Liver (tissue), 9 donors: ENCODE results near the gene LEKR1. TPM values are rescaled to one million over a fixed set of nuclear protein-coding genes. Genes with fewer than 3 reads are reported as not detected.
"Not testable (repeated sequence)": the region's sequence is repeated elsewhere in the genome, so short reads cannot be mapped to it uniquely, and the experiment has no call there.

Source experiments
- DNase-seq: peaks from one replicate; pipeline ENCODE4 v3.0.0-alpha.2; 2017; ENCODE audit warnings: low spot score
- H3K27ac ChIP-seq, 2 donors: one replicate each; pipeline ENCODE4 v1.7.0; 2013; ENCODE audit warnings: inconsistent platforms in 2 of 2, low read length in 2 of 2, control low read depth in 1 of 2, low read depth in 1 of 2, mild to moderate bottlenecking in 1 of 2
- H3K27me3 ChIP-seq, 4 donors: one replicate each; pipeline versions ENCODE4 v1.6.1 to v1.7.0; 2013; ENCODE audit warnings: low read length in 3 of 4, inconsistent platforms in 1 of 4, mild to moderate bottlenecking in 1 of 4, moderate library complexity in 1 of 4; ENCODE audit not compliant: control insufficient read depth in 4 of 4, insufficient read depth in 4 of 4
- H3K36me3 ChIP-seq, 4 donors: one replicate each; pipeline versions ENCODE4 v1.6.1 to v1.7.0; 2013; ENCODE audit warnings: low read length in 3 of 4, mild to moderate bottlenecking in 3 of 4, low read depth in 1 of 4, moderate library complexity in 1 of 4; ENCODE audit not compliant: control insufficient read depth in 4 of 4, insufficient read depth in 3 of 4
- H3K4me1 ChIP-seq, 4 donors: one replicate each; pipeline versions ENCODE4 v1.6.1 to v1.7.0; 2013; ENCODE audit warnings: low read length in 3 of 4, mild to moderate bottlenecking in 3 of 4, moderate library complexity in 1 of 4; ENCODE audit not compliant: control insufficient read depth in 4 of 4, insufficient read depth in 4 of 4
- H3K4me3 ChIP-seq, 3 donors: one replicate each; pipeline versions ENCODE4 v1.6.1 to v1.7.0; 2013; ENCODE audit warnings: low read length in 3 of 3, control low read depth in 1 of 3, low read depth in 1 of 3, mild to moderate bottlenecking in 1 of 3
- H3K9ac ChIP-seq, 2 donors: one replicate each; pipeline ENCODE4 v1.7.0; 2013; ENCODE audit warnings: low read length in 2 of 2, mild to moderate bottlenecking in 2 of 2, moderate library complexity in 2 of 2, control low read depth in 1 of 2, low read depth in 1 of 2
- H3K9me3 ChIP-seq, 4 donors: one replicate each; pipeline versions ENCODE4 v1.6.1 to v1.7.0; 2013; ENCODE audit warnings: low read length in 3 of 4; ENCODE audit not compliant: control insufficient read depth in 4 of 4
- EGR1 ChIP-seq, 2 donors: IDR thresholded peaks; 2 replicates each; pipeline ENCODE4 v1.6.1; 2016 to 2018; ENCODE audit warnings: antibody characterized with exemption in 2 of 2, low read depth in 2 of 2
- FOXA2 ChIP-seq: IDR thresholded peaks from 2 replicates; pipeline ENCODE4 v1.6.1; 2016; ENCODE audit warnings: antibody characterized with exemption
- GABPA ChIP-seq, 2 donors: IDR thresholded peaks in 1 of 2; conservative IDR thresholded peaks in 1 of 2; 2 replicates each; pipeline ENCODE4 v1.6.1; 2016; ENCODE audit warnings: antibody characterized with exemption in 2 of 2, mild to moderate bottlenecking in 1 of 2, moderate library complexity in 1 of 2
- HNF4A ChIP-seq, 2 donors: conservative IDR thresholded peaks; 2 replicates each; pipeline ENCODE4 v1.6.1; 2016; ENCODE audit warnings: antibody characterized with exemption in 2 of 2, mild to moderate bottlenecking in 2 of 2
- HNF4G ChIP-seq: IDR thresholded peaks from 2 replicates; pipeline ENCODE4 v1.6.1; 2016; ENCODE audit warnings: antibody characterized with exemption
- MAX ChIP-seq: IDR thresholded peaks from 2 replicates; pipeline ENCODE4 v1.6.1; 2016; ENCODE audit warnings: antibody characterized with exemption
- NR2F2 ChIP-seq: IDR thresholded peaks from 2 replicates; pipeline ENCODE4 v1.6.1; 2016; ENCODE audit warnings: antibody characterized with exemption
- RXRA ChIP-seq, 2 donors: IDR thresholded peaks; 2 replicates each; pipeline ENCODE4 v1.6.1; 2017 to 2018; ENCODE audit warnings: antibody characterized with exemption in 2 of 2, mild to moderate bottlenecking in 1 of 2
- SP1 ChIP-seq: IDR thresholded peaks from 2 replicates; pipeline ENCODE4 v1.6.1; 2018; ENCODE audit warnings: antibody characterized with exemption, mild to moderate bottlenecking
- YY1 ChIP-seq: IDR thresholded peaks from 2 replicates; pipeline ENCODE4 v1.6.1; 2016; ENCODE audit warnings: antibody characterized with exemption, mild to moderate bottlenecking
- WGBS: extraction: QIAGEN DNeasy Blood & Tissue Kit; methylation state at CpG from one replicate; pipeline ENCODE4 v1.1.7; 2013; 5-methylcytosine and 5-hydroxymethylcytosine counted together
- polyA plus RNA-seq, 2 donors: library from polyadenylated mRNA; stranded (reverse) in 1 of 2; unstranded in 1 of 2; fragments of 200-250 nt in 1 of 2; fragments of >200 nt in 1 of 2; fragmentation: Nextera tagmentation in 1 of 2; extraction: Ambion mirVana in 1 of 2; gene quantifications; one replicate each; pipeline versions ENCODE4 v1.2.1 to v1.2.3, GENCODE V29; 2013 to 2015
- total RNA-seq, 2 donors: library from RNA; depleted of rRNA; stranded (reverse); fragments of >200 nt; gene quantifications; one replicate each; pipeline ENCODE4 v1.2.3, GENCODE V29; 2014
- donor health status: healthy.
- donor health status: healthy.
- donor health status: healthy.
- donor health status: healthy.
- donor health status: healthy.

Gene LEKR1
- total and polyA plus RNA-seq, 4 donors = 0.19 to 0.72 (median 0.44) TPM

GRCh38 chr3:156908398-156908797, 82.2 kb downstream of the LEKR1 start:
- Histone ChIP-seq H3K9ac (no peak overlapping the region), H3K27ac (no peak overlapping the region), H3K9me3 (no peaks in the 10 kb centered on the region), H3K4me3 (no peak overlapping the region), H3K36me3 (no peaks in the 10 kb centered on the region), H3K27me3 (no peaks in the 10 kb centered on the region), H3K4me1 (no peaks in the 10 kb centered on the region)
- TF ChIP-seq RXRA (IDR thresholded peaks at IDR 0.05) (peak in 1 of 2 donors; percentile 13), EGR1 (IDR thresholded peaks at IDR 0.05; ENCODE audit: low read depth in 2 of 2) (no peak), NR2F2 (peak; percentile 78)
- WGBS = 86% methylated on average over 1 of the region's 1 CpG
- DNase-seq = no peak

- H3K36me3 ChIP-seq = no peaks in the 10 kb centered on the region
- TF ChIP-seq YY1 (no peak), EGR1 (IDR thresholded peaks at IDR 0.05; ENCODE audit: low read depth in 2 of 2) (no peak), GABPA (IDR thresholded peaks at IDR 0.05 in 1 of 2, conservative IDR thresholded peaks at IDR 0.05 in 1 of 2) (no peak), FOXA2 (no peak), SP1 (no peak)
These were observed 83.9 kb downstream of the LEKR1 start for GRCh38 chr3:156910022-156910421.

GRCh38 chr3:156910831-156911230, 84.7 kb downstream of the LEKR1 start:
- not testable (repeated sequence) for H3K4me1 ChIP-seq, H3K27ac ChIP-seq, DNase-seq, H3K9me3 ChIP-seq, H3K36me3 ChIP-seq, H3K27me3 ChIP-seq, H3K9ac ChIP-seq, H3K4me3 ChIP-seq
- WGBS = 78% methylated on average over 2 of the region's 2 CpGs

More at GRCh38 chr3:156910022-156910421, 83.9 kb downstream of the LEKR1 start:
- no peaks in the 10 kb centered on the region for H3K4me1 ChIP-seq
- no peaks in the 10 kb centered on the region for H3K9me3 ChIP-seq
- H3K4me3 ChIP-seq = no peak overlapping the region
- DNase-seq = no peak
- no peak overlapping the region for H3K9ac ChIP-seq
- no peaks in the 10 kb centered on the region for H3K27me3 ChIP-seq
- H3K27ac ChIP-seq = no peak overlapping the region
- WGBS = 93% methylated on average over 3 of the region's 3 CpGs

- H3K9ac ChIP-seq, H3K27ac ChIP-seq, H3K36me3 ChIP-seq, H3K9me3 ChIP-seq, H3K4me3 ChIP-seq, DNase-seq, H3K4me1 ChIP-seq, H3K27me3 ChIP-seq: not testable (repeated sequence)
- WGBS = 96% methylated on average over 2 of the region's 2 CpGs
These were observed 88.1 kb downstream of the LEKR1 start for GRCh38 chr3:156914300-156914699.

- Histone ChIP-seq H3K9me3 (no peaks in the 10 kb centered on the region), H3K36me3 (no peaks in the 10 kb centered on the region), H3K9ac (no peak overlapping the region), H3K4me3 (no peak overlapping the region), H3K4me1 (no peaks in the 10 kb centered on the region), H3K27me3 (no peaks in the 10 kb centered on the region), H3K27ac (no peak overlapping the region)
- WGBS = 95% methylated on average over 5 of the region's 5 CpGs
- DNase-seq = no peak
- TF ChIP-seq EGR1 (IDR thresholded peaks at IDR 0.05; ENCODE audit: low read depth in 2 of 2) (no peak), MAX (no peak), GABPA (IDR thresholded peaks at IDR 0.05 in 1 of 2, conservative IDR thresholded peaks at IDR 0.05 in 1 of 2) (no peak), RXRA (IDR thresholded peaks at IDR 0.05) (no peak), HNF4G (no peak), HNF4A (conservative IDR thresholded peaks at IDR 0.05) (no peak), YY1 (no peak)
These were observed 89.2 kb downstream of the LEKR1 start for GRCh38 chr3:156915372-156915771.
